NCI-H1436 treated with DMSO at 0.1 percent for 48 hours (cell line): ENCODE measurements around the gene ZNF528.

Experiments used
- DNase-seq: peaks from one replicate; lab custom pipeline; 2025; lab: John Stamatoyannopoulos, UW

ZNF528 gene

DNA sequence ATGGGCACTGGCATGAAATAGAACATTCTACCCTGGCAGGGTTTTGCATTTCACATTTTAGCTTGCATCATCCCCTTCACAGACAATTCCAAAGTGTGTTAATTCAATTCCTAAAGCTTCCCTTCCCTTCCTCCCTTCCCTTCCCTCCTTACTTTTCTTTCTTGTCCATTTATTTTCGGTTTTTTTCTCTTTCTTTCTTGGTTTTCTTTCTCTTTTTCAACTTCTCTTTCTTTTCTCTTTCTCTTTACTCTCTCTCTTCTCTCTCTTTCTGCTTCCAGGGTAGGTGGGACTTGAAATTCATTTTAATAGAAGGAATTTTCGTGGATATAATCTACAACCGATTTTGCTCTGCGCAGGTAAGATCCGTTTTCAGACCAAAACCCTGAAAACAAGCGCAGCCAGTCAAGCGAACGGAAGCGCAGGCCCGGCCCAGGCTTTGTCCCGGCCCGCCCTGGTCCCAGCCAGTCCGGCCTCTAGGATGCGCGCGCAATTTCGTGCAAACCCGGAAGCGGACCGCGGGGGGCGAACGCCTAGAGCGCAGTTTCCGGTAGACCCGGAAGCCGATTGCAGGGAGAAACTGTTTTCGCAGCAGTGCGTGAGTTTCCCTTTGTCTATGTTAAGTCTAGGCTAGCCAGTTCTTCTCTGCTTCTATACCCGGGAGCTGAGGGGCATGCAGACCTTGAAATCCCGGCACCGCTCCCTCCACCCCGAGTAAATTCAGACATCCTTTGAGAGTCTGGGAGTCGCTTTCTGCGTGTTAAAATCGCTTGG is at the start of gene ZNF528:
Gene ZNF528, plus strand, starts transcription at position 540 of the 771 bp plus-strand sequence. CDS start 4,165 bp downstream, outside the sequence.
- DNase-seq = peak; percentile 31

DNA sequence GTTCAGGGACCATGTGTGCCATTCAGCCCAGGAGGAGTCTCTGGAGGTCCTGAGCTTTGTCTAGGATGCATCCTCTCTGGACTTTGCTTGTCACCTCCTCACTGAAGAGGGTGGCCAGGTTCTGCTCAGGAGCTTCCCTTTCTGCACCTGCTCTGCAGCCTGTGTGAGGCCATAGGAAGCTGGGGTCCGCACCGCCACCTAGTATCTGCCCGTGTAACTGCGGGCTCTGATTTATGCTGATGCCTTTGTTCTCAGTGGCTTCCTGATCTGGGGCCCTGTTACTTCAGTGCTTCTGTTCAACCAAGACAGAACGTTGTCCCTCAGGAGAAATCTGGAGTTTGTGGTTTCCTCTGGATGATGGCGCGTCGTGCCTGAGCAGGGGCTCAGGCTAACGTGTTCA is 46.1 kb upstream of the ZNF528 start:
- DNase-seq = no peak

DNA sequence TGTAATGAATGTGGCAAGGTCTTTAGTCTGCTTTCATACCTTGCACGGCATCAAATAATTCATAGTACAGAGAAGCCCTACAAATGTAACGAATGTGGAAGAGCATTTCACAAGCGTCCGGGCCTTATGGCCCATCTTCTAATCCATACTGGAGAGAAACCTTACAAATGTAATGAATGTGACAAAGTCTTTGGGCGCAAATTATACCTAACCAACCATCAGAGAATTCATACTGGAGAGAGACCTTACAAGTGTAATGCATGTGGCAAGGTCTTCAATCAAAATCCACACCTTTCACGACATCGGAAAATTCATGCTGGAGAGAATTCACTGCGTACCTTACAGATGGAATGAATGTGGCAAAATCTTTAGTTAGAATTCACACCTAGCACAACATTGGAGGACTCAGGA is 31.2 kb upstream of the ZNF528 start:
- no peak for DNase-seq

DNA sequence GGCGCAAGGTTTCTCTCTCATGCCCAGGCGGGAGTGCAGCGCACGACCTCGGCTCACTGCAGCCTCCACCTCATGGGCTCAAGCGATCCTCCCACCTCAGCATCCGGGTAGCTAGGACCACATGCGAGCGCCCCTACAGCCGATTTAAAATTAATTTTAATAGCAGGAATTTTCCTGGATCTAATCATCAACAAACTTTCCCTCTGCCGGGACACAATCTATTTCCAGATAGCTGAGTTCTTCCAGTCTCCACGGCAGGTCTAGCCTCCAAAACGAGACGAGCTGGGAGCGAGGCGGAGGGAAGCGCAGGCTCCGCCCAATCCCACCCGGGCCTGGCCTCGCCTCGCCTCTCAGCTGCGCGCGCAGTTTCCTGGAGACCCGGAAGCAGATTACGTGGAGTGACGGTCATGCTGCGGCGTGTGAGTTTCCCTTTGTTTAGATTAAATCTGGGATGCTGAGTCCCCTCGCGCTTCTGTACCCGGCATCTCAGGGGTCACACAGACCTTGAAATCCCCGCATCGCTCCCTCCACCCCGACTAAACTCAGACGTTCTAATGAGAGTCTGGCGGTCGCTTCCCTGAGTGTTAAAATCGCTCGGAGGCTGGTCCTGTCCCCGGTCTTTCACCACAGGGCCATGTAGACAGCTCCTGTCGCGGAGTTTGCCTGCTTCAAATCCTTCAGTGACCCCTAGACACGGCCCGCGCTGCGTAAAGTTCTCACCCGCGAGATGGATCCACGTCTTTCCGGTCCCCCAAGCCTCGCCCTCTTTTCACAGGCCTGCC is 27.9 kb upstream of the ZNF528 start, which contains the start of gene ZNF880:
Gene ZNF880, plus strand, starts transcription at position 365 of the 782 bp plus-strand sequence. Its CDS starts 43 bp downstream, at position 408.
- peak; percentile 79 for DNase-seq

DNA sequence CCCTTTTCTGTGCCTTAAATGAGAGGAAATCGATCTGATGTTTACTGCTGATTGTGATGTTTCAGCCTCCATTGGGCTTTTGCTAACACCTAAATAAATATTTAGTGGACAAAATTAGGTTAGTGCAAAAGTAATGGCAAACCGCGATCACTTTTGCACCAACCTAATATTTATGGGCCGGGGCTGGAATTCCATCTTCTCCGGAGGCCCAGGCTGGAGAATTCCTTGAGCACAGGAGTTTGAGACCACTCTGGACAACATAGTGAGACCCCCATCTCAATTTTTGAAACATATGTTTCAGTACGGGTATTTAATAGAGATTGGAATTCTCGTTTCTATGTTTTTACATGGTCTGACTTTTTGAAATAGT is 27.3 kb upstream of the ZNF528 start:
- DNase-seq = no peak

DNA sequence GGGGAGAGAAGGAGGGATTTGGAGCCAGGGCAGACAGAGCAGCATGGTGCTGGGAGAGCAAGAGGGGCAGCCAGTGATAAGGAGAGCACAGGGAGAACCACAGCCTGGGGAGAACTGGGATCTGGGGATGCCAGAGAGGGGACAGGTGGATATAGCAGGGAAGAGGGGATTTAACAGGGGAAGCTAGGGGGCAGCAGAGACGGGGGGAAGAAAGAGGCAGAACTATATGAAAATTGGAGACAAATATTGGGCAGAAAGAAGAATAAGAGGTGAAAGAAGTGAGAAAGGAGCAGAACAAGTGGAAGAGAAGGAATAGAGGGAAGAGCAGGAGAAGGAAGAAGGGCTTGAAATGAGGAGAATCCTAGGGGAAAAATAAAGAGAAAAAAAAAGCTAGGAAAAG is 6.5 kb upstream of the ZNF528 start:
- DNase-seq = no peak

DNA sequence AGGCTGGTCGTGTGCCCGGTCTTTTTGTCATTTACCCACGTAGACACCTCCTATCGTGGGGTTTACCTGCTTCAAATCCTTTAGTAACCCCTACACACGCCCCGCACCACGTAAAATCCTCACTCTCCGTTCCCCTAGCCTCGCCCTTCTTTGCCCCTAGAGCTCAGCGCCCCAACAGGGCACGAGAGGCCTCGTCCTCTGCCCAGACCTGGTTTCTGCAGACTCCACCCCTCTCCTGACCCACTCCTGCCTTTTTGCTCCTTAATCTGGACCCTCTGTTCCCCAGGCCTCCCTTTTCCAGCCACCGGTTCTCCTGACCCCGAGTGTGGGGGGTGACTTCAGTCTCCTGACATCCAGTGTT is 412 bp downstream of the ZNF528 start:
- no peak for DNase-seq

DNA sequence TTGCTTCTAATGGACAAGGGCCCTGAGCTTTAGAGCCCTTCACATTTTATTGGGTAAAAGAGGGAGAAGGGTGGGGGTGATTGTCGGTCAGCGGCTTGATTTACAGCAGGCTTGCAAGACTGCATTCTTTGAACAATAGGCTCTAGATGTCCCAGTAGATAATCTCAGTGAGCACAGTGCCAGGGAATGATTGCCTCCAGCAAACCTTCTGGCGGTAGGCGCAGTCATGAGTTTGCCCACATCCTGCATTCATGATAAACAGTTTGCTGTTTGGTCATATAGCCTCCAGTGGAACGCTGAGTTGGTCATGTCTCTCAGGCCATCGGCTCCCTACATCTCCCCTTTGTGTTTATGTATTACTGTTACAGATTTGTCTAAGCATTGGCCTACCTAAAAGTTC is 12.6 kb downstream of the ZNF528 start:
- DNase-seq = no peak

DNA sequence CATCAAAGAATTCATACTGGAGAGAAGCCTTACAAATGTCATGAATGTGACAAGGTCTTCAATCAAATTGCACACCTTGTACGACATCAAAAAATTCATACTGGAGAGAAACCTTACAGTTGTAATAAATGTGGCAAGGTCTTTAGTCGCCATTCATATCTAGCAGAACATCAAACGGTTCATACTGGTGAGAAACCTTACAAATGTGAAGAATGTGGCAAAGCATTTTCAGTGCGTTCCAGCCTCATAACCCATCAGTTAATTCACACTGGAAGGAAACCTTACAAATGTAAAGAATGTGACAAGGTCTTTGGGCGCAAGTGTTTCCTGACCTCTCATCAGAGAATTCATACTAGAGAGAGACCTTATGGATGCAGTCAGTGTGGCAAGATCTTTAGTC is 18.1 kb downstream of the ZNF528 start:
- no peak for DNase-seq

DNA sequence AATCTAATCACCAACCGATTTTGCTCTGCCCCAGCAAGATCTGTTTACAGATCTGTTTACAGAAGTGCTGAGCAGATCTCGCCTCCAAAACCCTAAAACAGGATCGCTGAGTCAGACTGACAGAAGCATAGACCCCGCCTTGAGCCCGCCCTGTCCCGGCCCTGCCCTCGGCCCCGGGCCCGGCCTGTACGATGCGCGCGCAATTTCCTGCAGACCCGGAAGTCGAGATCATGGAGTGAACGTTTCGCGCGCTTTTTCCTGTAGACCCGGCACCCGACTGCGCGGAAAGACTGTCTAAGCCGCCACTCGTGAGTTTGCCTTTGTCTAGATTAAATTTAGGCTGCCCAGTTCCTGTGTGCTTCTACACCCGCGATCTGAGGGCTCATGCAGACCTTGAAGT is 31.3 kb downstream of the ZNF528 start, which contains the start of gene ZNF534:
Gene ZNF534, plus strand, starts transcription at position 212 of the 400 bp plus-strand sequence. CDS start 2,327 bp downstream, outside the sequence.
- DNase-seq = no peak

DNA sequence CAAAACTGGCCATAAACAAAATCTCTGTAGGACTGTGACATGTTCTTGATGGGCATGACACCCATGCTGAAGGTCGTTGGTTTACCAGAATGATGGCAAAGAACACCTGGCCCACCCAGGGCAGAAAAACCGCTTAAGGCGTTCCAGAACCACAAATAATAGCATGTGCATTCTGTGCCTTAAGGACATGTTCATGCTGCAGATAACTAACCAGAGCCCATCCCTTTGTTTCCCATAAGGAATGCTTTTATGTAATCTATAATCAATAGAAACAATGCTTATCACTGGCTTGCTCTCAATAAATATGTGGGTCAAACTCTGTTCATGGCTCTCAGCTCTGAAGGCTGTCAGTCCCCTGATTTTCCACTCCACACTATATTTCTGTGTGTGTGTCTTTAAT is 44.5 kb downstream of the ZNF528 start:
- DNase-seq = no peak

DNA sequence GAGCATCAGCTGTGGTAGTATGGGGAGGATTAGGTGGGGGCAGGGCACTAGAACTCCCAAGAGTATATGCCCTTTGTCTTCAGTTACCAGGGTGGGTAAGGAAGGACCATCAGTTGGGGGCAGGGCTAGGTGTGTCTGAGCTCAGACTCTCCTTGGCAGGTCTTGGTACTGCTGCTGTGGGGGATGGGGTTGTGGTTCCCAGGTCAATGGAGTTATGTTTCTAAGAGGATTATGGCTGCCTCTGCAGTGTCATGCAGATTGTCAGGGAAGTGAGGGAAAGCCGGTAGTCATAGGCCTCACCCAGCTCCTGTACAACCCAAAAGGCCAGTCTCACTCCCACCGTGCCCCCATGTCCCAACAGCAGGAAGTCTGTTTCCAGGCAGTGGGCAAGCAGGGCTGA is 46.9 kb downstream of the ZNF528 start:
- no peak for DNase-seq

DNA sequence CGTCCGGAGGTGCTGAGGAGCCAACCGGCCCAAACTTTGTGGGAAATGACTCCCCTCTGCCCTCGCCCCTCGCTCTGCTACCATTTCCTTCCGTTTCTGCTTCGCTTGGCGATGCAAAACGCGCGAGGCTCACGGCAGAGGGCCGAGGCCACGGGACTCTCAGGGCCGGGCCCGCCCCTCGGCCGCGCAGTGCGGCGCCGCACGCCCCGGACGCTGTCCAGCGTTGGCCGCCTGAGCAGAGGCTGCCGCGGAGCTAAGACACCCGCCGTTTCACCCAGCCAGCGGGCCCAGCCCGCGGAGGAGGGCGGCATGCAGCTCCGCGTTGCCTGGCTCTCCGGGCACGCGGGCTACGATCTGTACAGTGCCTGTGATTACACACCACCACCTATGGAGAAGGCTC is 53.6 kb downstream of the ZNF528 start:
- DNase-seq = no peak

DNA sequence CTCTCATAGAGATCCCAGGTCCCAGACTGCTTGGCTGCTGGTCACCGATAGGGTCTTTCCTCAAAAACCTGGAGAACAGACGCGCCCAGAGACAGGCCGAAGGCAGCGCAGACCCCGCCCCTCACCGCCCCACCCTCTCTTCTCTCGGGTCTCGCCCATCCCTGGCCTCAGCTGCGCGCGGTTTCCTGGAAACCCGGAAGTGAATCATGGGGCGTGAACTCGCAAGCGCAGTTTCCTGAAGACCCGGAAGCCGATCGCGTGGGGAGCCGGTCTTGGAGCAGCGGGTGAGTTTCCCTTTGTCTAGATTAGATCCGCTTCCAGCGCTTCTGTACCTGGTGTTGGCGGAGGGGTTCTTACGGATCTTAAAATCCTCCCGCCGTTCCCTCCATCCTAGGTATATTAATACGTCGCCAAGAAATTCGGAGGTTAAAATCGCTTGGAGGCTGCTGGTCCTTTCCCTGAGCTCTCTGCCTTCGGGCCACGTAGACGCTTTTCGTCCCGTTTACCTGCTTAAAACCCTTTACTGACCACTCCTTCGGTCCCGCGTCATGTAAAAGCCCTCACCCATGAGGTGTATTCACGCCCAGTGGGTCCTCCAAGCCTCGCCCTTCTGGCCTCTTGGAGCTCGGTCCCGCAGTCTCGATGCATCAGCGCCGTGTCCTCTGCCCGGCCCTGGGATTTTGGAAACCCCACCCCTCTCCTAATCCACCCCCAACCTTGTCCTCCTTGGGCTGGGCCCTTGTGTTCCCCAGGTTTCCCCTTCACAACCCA is 55.9 kb downstream of the ZNF528 start, which contains the start of gene ZNF578:
Gene ZNF578, plus strand, starts transcription at position 230 of the 771 bp plus-strand sequence. CDS start 48,293 bp downstream, outside the sequence.
- DNase-seq = peak; percentile 53

DNA sequence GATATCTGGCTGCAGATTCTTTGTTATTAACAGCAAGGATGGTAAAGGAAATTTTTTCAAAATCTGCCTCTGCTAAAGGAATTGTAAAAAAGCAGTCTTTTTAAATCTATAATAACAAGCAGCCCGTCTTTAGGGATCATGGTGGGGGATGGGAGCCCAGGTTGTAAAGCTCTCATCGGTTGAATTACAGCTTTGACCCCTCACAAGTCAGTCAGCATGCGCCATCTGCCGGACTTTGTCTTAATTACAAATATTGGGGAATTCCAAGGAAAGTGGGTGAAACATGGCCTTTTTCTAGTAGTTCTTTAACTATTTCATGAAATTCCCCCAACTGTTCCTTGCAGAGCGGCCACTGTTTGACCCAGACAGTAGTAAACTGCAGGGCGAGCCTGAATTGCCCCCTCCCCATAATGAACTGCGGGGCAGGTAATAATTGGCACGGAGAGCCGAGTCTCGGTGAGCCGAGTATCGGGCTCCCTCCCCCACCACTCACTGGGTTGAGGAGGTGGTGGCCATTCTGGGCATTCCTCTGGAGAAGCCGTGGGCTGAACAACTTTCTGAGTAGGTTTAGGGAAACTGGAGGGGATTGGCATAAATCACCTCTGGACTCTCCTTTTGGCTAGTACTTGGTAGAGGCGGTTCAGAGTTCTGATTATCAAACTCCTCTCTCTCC is 67.3 kb downstream of the ZNF528 start:
- no peak for DNase-seq
